GM18951 (cell line): Measurements from ENCODE around the gene CTH.
"Not testable (repeated sequence)": the region's sequence is repeated elsewhere in the genome, so short reads cannot be mapped to it uniquely, and the experiment has no call there.

ENCODE experiments used
- POLR2A ChIP-seq: IDR thresholded peaks from 4 replicates; pipeline ENCODE4 v1.6.1; 2011; ENCODE audit warnings: mild to moderate bottlenecking; ENCODE audit not compliant: insufficient read length, insufficient read depth; ENCODE audit errors: extremely low read depth
- in situ Hi-C: fragments of 300-500 bp; cut with MboI; formaldehyde crosslinking; loops from one replicate; pipeline ENCODE4 v1.12.0; 2022; ENCODE audit warnings: low sequenced_read_pairs, mixed read lengths, inconsistent platforms; ENCODE audit not compliant: unreplicated experiment

Gene CTH

DNA sequence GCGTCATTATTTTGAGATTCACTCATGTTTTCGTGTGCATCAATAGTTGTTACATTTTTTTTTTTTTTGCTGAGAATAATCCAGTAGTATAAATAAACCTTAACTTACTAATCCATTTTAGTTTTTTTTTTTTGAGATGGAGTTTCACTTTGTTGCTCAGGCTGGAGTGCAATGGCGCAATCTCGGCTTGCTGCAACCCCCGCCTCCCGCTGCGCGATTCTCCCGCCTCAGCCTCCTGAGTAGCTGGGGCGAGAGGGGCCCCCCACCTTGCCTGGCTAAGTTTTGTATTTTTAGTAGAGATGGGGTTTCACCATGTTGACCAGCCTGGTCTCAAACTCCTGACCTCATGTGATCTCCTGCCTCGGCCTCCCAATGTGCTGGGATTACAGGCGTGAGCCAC, 66.0 kb downstream of the CTH start:
- no peak for TF ChIP-seq POLR2A
- in situ Hi-C loops = no loop called here

DNA sequence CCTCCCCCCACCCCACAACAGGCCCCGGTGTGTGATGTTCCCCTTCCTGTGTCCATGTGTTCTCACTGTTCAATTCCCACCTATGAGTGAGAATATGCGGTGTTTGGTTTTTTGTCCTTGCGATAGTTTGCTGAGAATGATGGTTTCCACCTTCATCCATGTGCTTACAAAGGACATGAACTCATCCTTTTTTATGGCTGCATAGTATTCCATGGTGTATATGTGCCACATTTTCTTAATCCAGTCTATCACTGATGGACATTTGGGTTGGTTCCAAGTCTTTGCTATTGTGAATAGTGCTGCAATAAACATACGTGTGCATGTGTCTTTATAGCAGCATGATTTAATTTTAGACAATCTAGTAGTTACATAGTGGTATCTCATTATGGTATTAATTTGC, 66.8 kb downstream of the CTH start:
- in situ Hi-C loops = not testable (repeated sequence)

GRCh38 chr1:70483342-70483741, 72.3 kb downstream of the CTH start:
- in situ Hi-C loops = no loop called here
- TF ChIP-seq POLR2A = no peak

DNA sequence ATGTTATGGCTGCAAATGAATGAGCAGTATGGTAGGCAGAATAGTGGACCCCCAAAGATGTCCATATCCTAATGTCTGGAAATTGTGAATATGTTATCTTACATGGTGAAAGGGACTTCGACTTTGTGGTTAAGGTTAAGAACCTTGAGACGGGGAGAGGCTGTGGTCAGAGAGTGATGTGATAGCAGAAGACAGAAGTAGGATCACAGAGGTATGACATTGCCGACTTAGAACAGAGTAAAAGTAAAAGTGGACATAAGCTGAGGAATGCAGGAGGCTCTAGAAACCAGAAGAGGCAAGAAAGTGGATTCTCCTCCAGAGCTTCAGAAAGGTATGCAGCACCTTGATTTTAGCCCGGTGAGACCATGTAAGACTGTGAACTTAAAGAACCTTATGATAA, 74.6 kb downstream of the CTH start:
- in situ Hi-C loops = no loop called here
- TF ChIP-seq POLR2A = no peak

DNA sequence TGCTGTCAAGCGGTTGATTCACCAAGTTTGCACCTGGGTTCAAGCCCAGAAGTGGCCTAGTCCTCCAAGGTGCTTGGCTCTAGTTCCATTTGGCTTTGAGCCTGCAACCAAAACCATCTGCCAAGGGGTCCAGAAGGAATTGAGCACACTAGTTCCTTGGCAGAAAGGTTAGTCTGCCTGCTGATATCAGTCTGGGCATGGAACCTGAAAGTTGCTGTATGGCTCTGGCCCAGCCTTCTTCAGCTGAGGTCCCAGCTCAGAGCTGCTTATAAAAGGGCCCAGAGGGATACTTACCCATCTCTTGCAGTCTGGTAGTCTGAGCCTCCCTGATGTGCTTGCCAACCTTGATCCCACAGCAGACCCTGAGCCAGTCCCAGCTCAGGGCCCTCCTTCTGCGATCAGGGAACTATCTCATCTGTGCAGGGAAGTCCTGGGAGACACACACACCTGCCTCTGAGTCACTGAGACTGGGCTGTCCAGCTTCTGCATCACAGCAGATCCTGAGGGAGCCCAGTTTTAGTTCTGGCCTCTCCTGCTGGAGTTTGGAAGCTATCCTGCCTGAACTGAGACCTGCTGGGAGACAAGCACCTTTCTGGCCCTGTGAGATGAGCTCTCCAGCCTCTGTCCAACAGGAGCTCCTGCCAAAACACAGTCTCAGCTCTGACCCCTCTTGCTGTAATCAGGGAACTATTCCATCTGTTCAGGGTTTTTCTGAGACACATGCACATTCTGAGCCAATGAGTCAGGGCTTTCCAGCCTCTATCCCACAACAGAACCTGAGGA, 75.8 kb downstream of the CTH start:
- in situ Hi-C loops = no loop called here
- no peak for TF ChIP-seq POLR2A

GRCh38 chr1:70487459-70487815, 76.4 kb downstream of the CTH start:
- no peak for TF ChIP-seq POLR2A
- in situ Hi-C loops = no loop called here

- in situ Hi-C loops = no loop called here
- no peak for TF ChIP-seq POLR2A
Measured at GRCh38 chr1:70487910-70488665, 77.0 kb downstream of the CTH start.
